ENCODE data around the gene RETNLB. TPM values are rescaled to one million over a fixed set of nuclear protein-coding genes. Genes with fewer than 3 reads are reported as not detected.

Gene RETNLB
- total and polyA plus RNA-seq, 2 donors from 2014 or later = not detected

- intact Hi-C loops (cut with DNase I) = no loop called here
- Histone ChIP-seq H3K4me1 (ENCODE audit: control insufficient read depth in 2 of 3, insufficient read depth in 2 of 3, low read depth in 1 of 3, low read length in 3 of 3) (no peaks in the 10 kb centered on the region), H3K36me3 (ENCODE audit: control insufficient read depth in 2 of 3, insufficient read depth in 3 of 3, low read length in 3 of 3) (no peaks in the 10 kb centered on the region), H3K9ac (ENCODE audit: low read length in 3 of 3) (no peak overlapping the region), H3K9me3 (ENCODE audit: control insufficient read depth in 2 of 3, insufficient read depth in 1 of 3, low read length in 3 of 3) (peaks cover 0 to 2% (median 0%) of the 10 kb centered on the region in 3 donors), H3K4me3 (ENCODE audit: low read length in 3 of 3) (no peak overlapping the region), H3K27ac (ENCODE audit: low read depth in 2 of 2, low read length in 2 of 2) (no peak overlapping the region), H3K27me3 (ENCODE audit: control insufficient read depth, insufficient read depth, low read length) (no peaks in the 10 kb centered on the region)
- FAIRE-seq (no peak), DNase-seq (peak in 1 of 5 donors; percentile 19)
- TF ChIP-seq CTCF (IDR thresholded peaks at IDR 0.05; ENCODE audit: borderline replicate concordance, extremely low read depth, insufficient read depth) = no peak
Measured at GRCh38 chr3:108742929-108743328, 14.3 kb downstream of the RETNLB start.

- Histone ChIP-seq H3K9me3 (ENCODE audit: control insufficient read depth in 2 of 3, insufficient read depth in 1 of 3, low read length in 3 of 3) (no peaks in the 10 kb centered on the region), H3K9ac (ENCODE audit: low read length in 3 of 3) (no peak overlapping the region), H3K27ac (ENCODE audit: low read depth in 2 of 2, low read length in 2 of 2) (no peak overlapping the region), H3K4me3 (ENCODE audit: low read length in 3 of 3) (no peak overlapping the region), H3K27me3 (ENCODE audit: control insufficient read depth, insufficient read depth, low read length) (no peaks in the 10 kb centered on the region), H3K36me3 (ENCODE audit: control insufficient read depth in 2 of 3, insufficient read depth in 3 of 3, low read length in 3 of 3) (no peaks in the 10 kb centered on the region), H3K4me1 (ENCODE audit: control insufficient read depth in 2 of 3, insufficient read depth in 2 of 3, low read depth in 1 of 3, low read length in 3 of 3) (no peaks in the 10 kb centered on the region)
- DNase-seq = no peak
- no peak for TF ChIP-seq CTCF (IDR thresholded peaks at IDR 0.05; ENCODE audit: borderline replicate concordance, extremely low read depth, insufficient read depth)
- FAIRE-seq = no peak
- intact Hi-C loops (cut with DNase I) = no loop called here
Measured at GRCh38 chr3:108736821-108737220, 20.4 kb downstream of the RETNLB start.

- Histone ChIP-seq H3K36me3 (ENCODE audit: control insufficient read depth in 2 of 3, insufficient read depth in 3 of 3, low read length in 3 of 3) (no peaks in the 10 kb centered on the region), H3K27me3 (ENCODE audit: control insufficient read depth, insufficient read depth, low read length) (no peaks in the 10 kb centered on the region), H3K27ac (ENCODE audit: low read depth in 2 of 2, low read length in 2 of 2) (no peak overlapping the region), H3K9me3 (ENCODE audit: control insufficient read depth in 2 of 3, insufficient read depth in 1 of 3, low read length in 3 of 3) (no peaks in the 10 kb centered on the region), H3K9ac (ENCODE audit: low read length in 3 of 3) (no peak overlapping the region), H3K4me1 (ENCODE audit: control insufficient read depth in 2 of 3, insufficient read depth in 2 of 3, low read depth in 1 of 3, low read length in 3 of 3) (no peaks in the 10 kb centered on the region), H3K4me3 (ENCODE audit: low read length in 3 of 3) (no peak overlapping the region)
- DNase-seq (no peak), FAIRE-seq (no peak)
- TF ChIP-seq CTCF (IDR thresholded peaks at IDR 0.05; ENCODE audit: borderline replicate concordance, extremely low read depth, insufficient read depth) = no peak
- intact Hi-C loops (cut with DNase I) = no loop called here
Measured at GRCh38 chr3:108728934-108729333, 28.3 kb downstream of the RETNLB start.

- DNase-seq (no peak), FAIRE-seq (no peak)
- Histone ChIP-seq H3K9me3 (ENCODE audit: control insufficient read depth in 2 of 3, insufficient read depth in 1 of 3, low read length in 3 of 3) (no peaks in the 10 kb centered on the region), H3K27ac (ENCODE audit: low read depth in 2 of 2, low read length in 2 of 2) (no peak overlapping the region), H3K4me1 (ENCODE audit: control insufficient read depth in 2 of 3, insufficient read depth in 2 of 3, low read depth in 1 of 3, low read length in 3 of 3) (no peaks in the 10 kb centered on the region), H3K36me3 (ENCODE audit: control insufficient read depth in 2 of 3, insufficient read depth in 3 of 3, low read length in 3 of 3) (no peaks in the 10 kb centered on the region), H3K27me3 (ENCODE audit: control insufficient read depth, insufficient read depth, low read length) (no peaks in the 10 kb centered on the region), H3K9ac (ENCODE audit: low read length in 3 of 3) (no peak overlapping the region), H3K4me3 (ENCODE audit: low read length in 3 of 3) (no peak overlapping the region)
- TF ChIP-seq CTCF (IDR thresholded peaks at IDR 0.05; ENCODE audit: borderline replicate concordance, extremely low read depth, insufficient read depth) = no peak
- intact Hi-C loops (cut with DNase I) = no loop called here
Measured at GRCh38 chr3:108728105-108728504, 29.1 kb downstream of the RETNLB start.
